ENCODE data around the gene SLC9A7. TPM values are rescaled to one million over a fixed set of nuclear protein-coding genes. Genes with fewer than 3 reads are reported as not detected.

SLC9A7 gene
- total and polyA plus RNA-seq, 7 experiments from 2014 or later: 1.3 to 11.3 (median 3.2) TPM

DNA sequence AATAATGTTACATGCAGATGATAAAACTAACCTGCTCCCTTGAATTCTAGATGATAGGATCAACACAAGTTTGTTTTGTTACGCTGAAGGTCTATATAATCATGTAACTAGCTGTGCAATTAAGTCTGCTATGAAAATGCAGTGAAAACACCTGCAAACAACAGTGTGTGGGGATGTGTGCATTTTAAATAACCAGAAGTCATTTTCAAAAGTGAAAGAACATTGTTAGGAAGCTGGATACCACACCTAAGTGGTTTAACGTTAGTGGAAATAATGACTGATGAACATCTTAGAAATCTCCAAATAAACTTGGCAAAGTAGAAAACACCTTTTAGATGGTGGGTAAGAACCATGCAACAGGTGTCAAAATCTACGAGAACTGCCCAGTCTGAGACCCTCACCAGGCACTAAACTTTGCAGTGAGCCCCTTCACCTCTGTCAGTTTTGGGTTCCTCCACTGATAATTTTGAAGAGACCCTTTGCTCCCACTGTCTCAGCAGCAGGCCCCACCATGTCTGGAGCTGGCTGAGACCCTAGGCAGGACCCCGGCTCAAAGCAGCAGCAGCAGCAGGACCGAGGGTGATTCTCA is 148.8 kb downstream of the SLC9A7 start:
- peaks cover 8 to 63% (median 31%) of the 10 kb centered on the region in 7 donors for H3K4me1 Mint-ChIP-seq
- H3K4me1 ChIP-seq (ENCODE audit: control insufficient read depth in 2 of 2, insufficient read depth in 2 of 2, low read length in 2 of 2): peaks cover 20 to 29% of the 10 kb centered on the region in 2 donors
- no peaks in the 10 kb centered on the region for H3K9me3 ChIP-seq (ENCODE audit: control insufficient read depth in 2 of 3, low read length in 3 of 3)
- H3K4me3 Mint-ChIP-seq: peak overlapping the region in 1 of 10 donors; percentile 71
- H3K4me3 ChIP-seq (ENCODE audit: low read length): no peak overlapping the region
- ChIA-PET CTCF (interaction anchor here (0.7 kb wide), 1 partner anchor 38 kb away, joined by 3 read pairs; no protein-coding TSS in a partner anchor), POLR2A (interaction anchor here (0.6 kb wide), 1 partner anchor 840 kb away, joined by 3 read pairs; no protein-coding TSS in a partner anchor)
- peak overlapping the region in 1 of 9 donors; percentile 83 for H3K27ac Mint-ChIP-seq
- no peaks in the 10 kb centered on the region for H3K9me3 Mint-ChIP-seq
- H3K27ac ChIP-seq (ENCODE audit: low read depth, low read length): no peak overlapping the region
- no peaks in the 10 kb centered on the region for H3K27me3 ChIP-seq (ENCODE audit: control insufficient read depth in 2 of 2, insufficient read depth in 2 of 2, low read length in 2 of 2)
- peaks cover 0 to 10% (median 0%) of the 10 kb centered on the region in 5 donors for H3K27me3 Mint-ChIP-seq
- intact Hi-C loops (cut with micrococcal nuclease): loop anchor here in 1 of 2 donors (2.0 kb wide), 1 partner anchor 35 kb away; no protein-coding TSS in a partner anchor
- peaks cover 0 to 19% (median 0%) of the 10 kb centered on the region in 5 donors for H3K36me3 Mint-ChIP-seq
- ATAC-seq: no peak
- no peak for DNase-seq
- H3K36me3 ChIP-seq (ENCODE audit: control insufficient read depth in 2 of 3, insufficient read depth in 3 of 3, low read length in 3 of 3): no peaks in the 10 kb centered on the region

DNA sequence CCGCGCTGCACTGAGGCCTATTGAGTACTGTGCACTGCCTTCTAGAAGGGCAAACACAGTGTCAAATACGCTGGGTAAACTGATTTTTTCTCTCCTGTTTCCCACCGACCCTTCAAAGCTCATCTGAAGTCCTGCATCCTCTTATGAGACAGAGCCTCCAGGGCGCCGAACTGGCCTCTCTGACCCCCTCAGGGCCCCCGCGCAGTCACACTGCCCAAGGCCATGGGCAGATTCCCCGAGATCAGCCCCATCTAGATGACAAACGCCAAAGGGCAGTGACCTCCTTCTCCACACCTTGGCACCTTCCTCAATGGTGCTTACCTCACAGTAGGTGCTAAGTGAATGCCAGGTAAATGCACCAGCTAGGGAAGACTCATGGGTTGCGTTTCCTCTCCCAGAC is 151.0 kb downstream of the SLC9A7 start:
- Mint-ChIP-seq H3K4me1 (peaks cover 8 to 54% (median 27%) of the 10 kb centered on the region in 7 donors), H3K27me3 (no peaks in the 10 kb centered on the region), H3K27ac (no peak overlapping the region), H3K36me3 (peaks cover 0 to 7% (median 0%) of the 10 kb centered on the region in 5 donors), H3K9me3 (no peaks in the 10 kb centered on the region), H3K4me3 (no peak overlapping the region)
- no peaks in the 10 kb centered on the region for H3K36me3 ChIP-seq (ENCODE audit: control insufficient read depth in 2 of 3, insufficient read depth in 3 of 3, low read length in 3 of 3)
- no peaks in the 10 kb centered on the region for H3K27me3 ChIP-seq (ENCODE audit: control insufficient read depth in 2 of 2, insufficient read depth in 2 of 2, low read length in 2 of 2)
- ChIA-PET POLR2A (no interaction called here), CTCF (no interaction called here)
- no peak overlapping the region for H3K4me3 ChIP-seq (ENCODE audit: low read length)
- no peak overlapping the region for H3K27ac ChIP-seq (ENCODE audit: low read depth, low read length)
- H3K4me1 ChIP-seq (ENCODE audit: control insufficient read depth in 2 of 2, insufficient read depth in 2 of 2, low read length in 2 of 2): peaks cover 20 to 24% of the 10 kb centered on the region in 2 donors
- DNase-seq (no peak), ATAC-seq (no peak)
- intact Hi-C loops (cut with micrococcal nuclease): no loop called here
- H3K9me3 ChIP-seq (ENCODE audit: control insufficient read depth in 2 of 3, low read length in 3 of 3): no peaks in the 10 kb centered on the region

DNA sequence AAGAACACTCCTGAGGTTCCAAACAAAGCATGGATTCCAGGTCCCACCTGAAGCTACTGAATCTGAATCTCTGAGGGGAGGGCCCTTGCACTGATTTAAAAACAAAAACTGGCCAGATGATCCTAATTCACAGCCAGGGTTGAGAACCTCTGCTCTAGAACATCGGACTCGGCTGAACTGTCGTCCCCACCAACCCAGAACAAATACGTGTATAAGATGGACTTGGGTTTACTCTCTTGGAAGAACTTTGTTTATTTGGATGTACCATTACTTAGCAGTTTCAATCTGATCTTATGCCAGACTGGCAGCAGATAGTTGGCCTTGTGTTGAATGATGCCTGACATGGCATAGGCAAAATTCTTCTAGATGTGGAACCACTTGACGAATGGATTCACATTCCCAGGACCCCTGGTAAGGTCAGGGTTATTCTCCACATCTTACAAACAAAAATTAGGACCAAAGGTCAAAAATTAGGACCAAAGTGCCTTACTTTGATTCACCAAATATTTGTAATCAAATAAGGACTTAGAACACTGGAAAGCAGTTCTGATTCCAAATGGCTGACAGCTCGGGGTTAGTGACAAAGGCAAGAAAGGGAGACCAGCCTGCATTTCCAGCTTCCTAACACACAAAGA is 156.3 kb downstream of the SLC9A7 start:
- Histone ChIP-seq H3K27me3 (ENCODE audit: control insufficient read depth in 2 of 2, insufficient read depth in 2 of 2, low read length in 2 of 2) (no peaks in the 10 kb centered on the region), H3K36me3 (ENCODE audit: control insufficient read depth in 2 of 3, insufficient read depth in 3 of 3, low read length in 3 of 3) (no peaks in the 10 kb centered on the region), H3K4me1 (ENCODE audit: control insufficient read depth in 2 of 2, insufficient read depth in 2 of 2, low read length in 2 of 2) (no peaks in the 10 kb centered on the region), H3K4me3 (ENCODE audit: low read length) (no peak overlapping the region), H3K27ac (ENCODE audit: low read depth, low read length) (no peak overlapping the region), H3K9me3 (ENCODE audit: control insufficient read depth in 2 of 3, low read length in 3 of 3) (no peaks in the 10 kb centered on the region)
- POLR2A ChIA-PET: no interaction called here
- intact Hi-C loops (cut with micrococcal nuclease): no loop called here
- no peak overlapping the region for H3K4me3 Mint-ChIP-seq
- no peak for ATAC-seq
- peaks cover 0 to 4% (median 0%) of the 10 kb centered on the region in 5 donors for H3K36me3 Mint-ChIP-seq
- peaks cover 0 to 12% (median 0%) of the 10 kb centered on the region in 7 donors for H3K4me1 Mint-ChIP-seq
- H3K9me3 Mint-ChIP-seq: no peaks in the 10 kb centered on the region
- no peaks in the 10 kb centered on the region for H3K27me3 Mint-ChIP-seq
- CTCF ChIA-PET: no interaction called here
- DNase-seq: no peak
- H3K27ac Mint-ChIP-seq: no peak overlapping the region

DNA sequence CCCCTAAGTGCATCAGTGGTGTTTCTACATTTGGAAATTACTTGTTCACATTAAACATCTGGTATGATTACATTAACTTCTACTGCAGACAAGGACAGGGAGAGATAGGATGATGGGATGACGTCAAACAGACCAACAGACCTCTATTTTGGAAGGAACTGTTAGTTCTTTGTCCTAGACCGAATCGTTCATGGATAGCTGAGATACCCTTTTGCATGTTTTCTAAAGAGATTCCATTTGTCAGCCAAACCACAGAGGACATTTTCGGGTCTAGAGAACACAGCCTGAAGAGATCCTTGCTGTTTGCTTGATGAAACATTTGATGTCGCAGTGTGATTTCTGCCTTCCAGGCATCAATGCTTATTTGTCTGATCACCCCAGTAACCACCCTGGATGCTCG is 157.6 kb downstream of the SLC9A7 start:
- no peak overlapping the region for H3K4me3 ChIP-seq (ENCODE audit: low read length)
- no peaks in the 10 kb centered on the region for H3K36me3 ChIP-seq (ENCODE audit: control insufficient read depth in 2 of 3, insufficient read depth in 3 of 3, low read length in 3 of 3)
- DNase-seq (no peak), ATAC-seq (no peak)
- CTCF ChIA-PET: no interaction called here
- POLR2A ChIA-PET: no interaction called here
- H3K36me3 Mint-ChIP-seq: peaks cover 0 to 4% (median 0%) of the 10 kb centered on the region in 5 donors
- intact Hi-C loops (cut with micrococcal nuclease): no loop called here
- no peak overlapping the region for H3K27ac Mint-ChIP-seq
- H3K27me3 ChIP-seq (ENCODE audit: control insufficient read depth in 2 of 2, insufficient read depth in 2 of 2, low read length in 2 of 2): no peaks in the 10 kb centered on the region
- H3K27ac ChIP-seq (ENCODE audit: low read depth, low read length): no peak overlapping the region
- H3K4me1 ChIP-seq (ENCODE audit: control insufficient read depth in 2 of 2, insufficient read depth in 2 of 2, low read length in 2 of 2): no peaks in the 10 kb centered on the region
- no peak overlapping the region for H3K4me3 Mint-ChIP-seq
- no peaks in the 10 kb centered on the region for H3K9me3 Mint-ChIP-seq
- peaks cover 0 to 4% (median 0%) of the 10 kb centered on the region in 7 donors for H3K4me1 Mint-ChIP-seq
- H3K27me3 Mint-ChIP-seq: no peaks in the 10 kb centered on the region
- no peaks in the 10 kb centered on the region for H3K9me3 ChIP-seq (ENCODE audit: control insufficient read depth in 2 of 3, low read length in 3 of 3)

DNA sequence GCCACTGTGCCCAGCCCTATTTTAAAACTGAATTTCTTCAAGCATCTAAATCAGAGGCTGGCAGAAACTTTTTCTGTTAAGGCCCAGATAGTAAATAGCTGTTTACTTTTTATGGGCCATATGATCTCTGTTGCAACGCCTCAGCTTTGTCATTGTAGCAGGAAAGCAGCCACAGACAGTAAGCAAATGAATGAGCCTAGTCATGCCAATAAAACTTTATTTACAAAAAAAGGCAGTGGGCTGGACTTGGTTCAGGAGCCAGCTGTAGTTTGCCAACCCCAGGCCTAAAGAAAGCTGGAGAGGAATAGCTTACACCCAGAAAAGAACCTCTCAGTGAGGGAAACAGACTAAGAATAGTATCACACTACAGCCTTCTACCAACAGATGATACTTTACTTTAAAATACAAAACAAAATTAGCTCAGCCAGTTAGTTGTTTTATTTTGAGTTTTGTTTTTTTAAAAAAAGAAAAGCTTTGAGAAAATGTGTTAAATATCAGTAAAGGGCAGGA is 159.8 kb downstream of the SLC9A7 start:
- Histone ChIP-seq H3K4me3 (ENCODE audit: low read length) (no peak overlapping the region), H3K4me1 (ENCODE audit: control insufficient read depth in 2 of 2, insufficient read depth in 2 of 2, low read length in 2 of 2) (no peaks in the 10 kb centered on the region), H3K9me3 (ENCODE audit: control insufficient read depth in 2 of 3, low read length in 3 of 3) (no peaks in the 10 kb centered on the region), H3K27ac (ENCODE audit: low read depth, low read length) (no peak overlapping the region), H3K27me3 (ENCODE audit: control insufficient read depth in 2 of 2, insufficient read depth in 2 of 2, low read length in 2 of 2) (no peaks in the 10 kb centered on the region), H3K36me3 (ENCODE audit: control insufficient read depth in 2 of 3, insufficient read depth in 3 of 3, low read length in 3 of 3) (no peaks in the 10 kb centered on the region)
- intact Hi-C loops (cut with micrococcal nuclease): no loop called here
- peaks cover 0 to 4% (median 0%) of the 10 kb centered on the region in 5 donors for H3K36me3 Mint-ChIP-seq
- POLR2A ChIA-PET: no interaction called here
- no peak overlapping the region for H3K4me3 Mint-ChIP-seq
- peaks cover 0 to 4% (median 0%) of the 10 kb centered on the region in 7 donors for H3K4me1 Mint-ChIP-seq
- CTCF ChIA-PET: no interaction called here
- no peak overlapping the region for H3K27ac Mint-ChIP-seq
- H3K9me3 Mint-ChIP-seq: no peaks in the 10 kb centered on the region
- DNase-seq: no peak
- no peak for ATAC-seq
- no peaks in the 10 kb centered on the region for H3K27me3 Mint-ChIP-seq

DNA sequence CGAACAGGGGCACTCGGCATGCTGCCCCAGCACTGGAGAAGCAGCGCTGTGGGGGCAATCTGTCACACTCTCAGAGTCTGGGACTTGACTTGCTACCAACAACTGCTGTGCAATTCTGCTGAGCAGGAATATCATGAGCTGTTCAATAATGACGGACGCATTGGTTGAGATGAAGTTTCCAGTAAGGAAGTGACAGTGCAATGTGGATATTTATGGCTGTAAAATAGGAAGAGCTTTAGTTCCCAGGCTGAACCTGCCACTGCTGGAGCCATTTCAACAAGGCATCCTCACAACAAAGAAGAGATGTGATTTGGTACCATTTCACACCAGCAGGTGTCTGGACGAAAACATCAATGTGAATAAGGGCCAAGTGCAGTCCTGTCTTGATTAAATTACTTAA is 161.1 kb downstream of the SLC9A7 start:
- H3K4me3 Mint-ChIP-seq: no peak overlapping the region
- H3K9me3 Mint-ChIP-seq: no peaks in the 10 kb centered on the region
- intact Hi-C loops (cut with micrococcal nuclease): no loop called here
- H3K36me3 Mint-ChIP-seq: peaks cover 0 to 6% (median 0%) of the 10 kb centered on the region in 5 donors
- H3K27ac Mint-ChIP-seq: no peak overlapping the region
- H3K27ac ChIP-seq (ENCODE audit: low read depth, low read length): no peak overlapping the region
- POLR2A ChIA-PET: no interaction called here
- no peaks in the 10 kb centered on the region for H3K27me3 Mint-ChIP-seq
- H3K4me1 Mint-ChIP-seq: peaks cover 0 to 14% (median 4%) of the 10 kb centered on the region in 7 donors
- H3K4me1 ChIP-seq (ENCODE audit: control insufficient read depth in 2 of 2, insufficient read depth in 2 of 2, low read length in 2 of 2): no peaks in the 10 kb centered on the region
- DNase-seq (no peak), ATAC-seq (no peak)
- CTCF ChIA-PET: no interaction called here
- no peaks in the 10 kb centered on the region for H3K36me3 ChIP-seq (ENCODE audit: control insufficient read depth in 2 of 3, insufficient read depth in 3 of 3, low read length in 3 of 3)
- H3K4me3 ChIP-seq (ENCODE audit: low read length): no peak overlapping the region
- H3K27me3 ChIP-seq (ENCODE audit: control insufficient read depth in 2 of 2, insufficient read depth in 2 of 2, low read length in 2 of 2): no peaks in the 10 kb centered on the region
- H3K9me3 ChIP-seq (ENCODE audit: control insufficient read depth in 2 of 3, low read length in 3 of 3): no peaks in the 10 kb centered on the region
